Testis (tissue), 3 donors: ENCODE data around the gene PKHD1. TPM values are rescaled to one million over a fixed set of nuclear protein-coding genes. Genes with fewer than 3 reads are reported as not detected.

Experiments used
- DNase-seq: peaks from one replicate; pipeline ENCODE4 v3.0.0-alpha.2; 2019
- H3K27ac ChIP-seq, 2 donors: fragments of 200-600 bp; sonication (generic); one replicate each; pipeline ENCODE4 v1.5.1; 2019
- H3K27me3 ChIP-seq: fragments of 200-600 bp; sonication (generic); one replicate; pipeline ENCODE4 v1.5.1; 2019
- H3K36me3 ChIP-seq: fragments of 200-600 bp; sonication (generic); one replicate; pipeline ENCODE4 v1.5.1; 2017; ENCODE audit warnings: low read depth; ENCODE audit errors: missing control alignments
- H3K4me1 ChIP-seq: fragments of 200-600 bp; sonication (generic); one replicate; pipeline ENCODE4 v1.5.1; 2019
- H3K4me3 ChIP-seq, 2 donors: fragments of 200-600 bp; sonication (generic); one replicate each; pipeline ENCODE4 v1.5.1; 2017 to 2019
- H3K9me3 ChIP-seq: fragments of 200-600 bp; sonication (generic); one replicate; pipeline ENCODE4 v1.5.1; 2017
- POLR2A ChIP-seq: fragments of 450-650 bp; IDR thresholded peaks from one replicate; pipeline ENCODE4 v1.6.1; 2017; ENCODE audit warnings: antibody characterized with exemption, mild to moderate bottlenecking, moderate library complexity
- WGBS, 2 donors: methylation state at CpG; one replicate each; pipeline ENCODE4 v1.1.5; 2018; 5-methylcytosine and 5-hydroxymethylcytosine counted together
- intact Hi-C: fragments of 100-400 bp; cut with DNase I; formaldehyde crosslinking; loops from one replicate; pipeline ENCODE4 v1.15.1; 2023; ENCODE audit warnings: low total_unique reads
- polyA plus RNA-seq: library from polyadenylated mRNA; stranded (reverse); fragments of 350-450 nt; fragmentation: Illumina TruSeq; extraction: RNeasy Lipid Tissue Mini Kit (QIAGEN cat#74804); gene quantifications from one replicate; pipeline ENCODE4 v1.2.3, GENCODE V29; 2014; ENCODE audit warnings: low read depth, low replicate concordance; ENCODE audit not compliant: insufficient read depth
- total RNA-seq, 2 donors: library from RNA; depleted of rRNA; stranded (reverse); fragments of >200 nt; gene quantifications; one replicate each; pipeline ENCODE4 v1.2.3, GENCODE V29; 2016
- TF ChIP-seq, protein P1 (sequence below), 3 experiments: fragments of 450-650 bp in 2 of 3; fragments of 200-600 bp in 1 of 3; sonication (generic) in 1 of 3; IDR thresholded peaks; one replicate each; pipeline ENCODE4 v1.5.1; 2016 to 2019; ENCODE audit warnings: antibody characterized with exemption in 3 of 3, mild to moderate bottlenecking in 2 of 3, moderate library complexity in 1 of 3

The PKHD1 gene
- total and polyA plus RNA-seq, 3 donors from 2014 or later: 1.3 to 2.3 (median 1.7) TPM

DNA sequence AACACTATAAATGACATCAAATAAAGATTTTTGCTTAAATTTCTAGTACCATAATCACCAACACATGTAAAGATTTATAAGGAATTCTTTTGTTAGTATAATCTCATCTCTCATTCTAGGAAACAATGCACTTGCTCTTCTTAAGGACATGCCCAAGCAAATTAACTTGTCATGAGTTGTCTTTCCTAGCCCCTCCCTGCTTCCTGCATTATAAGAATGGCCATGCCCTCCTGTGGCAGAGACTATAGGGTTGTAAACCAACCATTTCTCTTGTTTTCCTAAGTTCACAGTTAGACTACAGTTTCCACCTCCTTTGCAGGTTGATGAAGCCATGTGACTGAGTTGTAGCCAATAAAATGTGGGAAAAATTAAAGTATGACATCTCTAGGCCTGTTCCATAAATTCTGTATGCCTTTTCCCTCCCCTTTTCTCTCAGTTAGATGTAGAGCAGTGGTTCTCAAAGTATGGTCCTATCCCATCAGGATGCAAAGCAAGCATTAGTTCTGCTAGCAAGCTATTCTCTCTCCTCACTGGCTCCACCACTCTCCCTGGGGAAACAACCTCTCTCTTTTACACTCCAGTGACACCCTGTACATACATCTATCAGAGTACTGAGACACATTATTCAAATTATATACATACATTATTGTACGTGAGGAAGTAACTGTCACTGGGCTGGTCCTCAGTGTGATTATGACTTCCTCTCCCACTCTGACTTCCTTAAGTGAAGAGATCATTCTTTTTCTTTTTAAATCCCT, 295.0 kb downstream of the PKHD1 start:
- H3K9me3 ChIP-seq: no peaks in the 10 kb centered on the region
- H3K27ac ChIP-seq: no peak overlapping the region
- no peaks in the 10 kb centered on the region for H3K27me3 ChIP-seq
- H3K4me3 ChIP-seq: no peak overlapping the region
- H3K4me1 ChIP-seq: no peaks in the 10 kb centered on the region
- intact Hi-C loops: no loop called here
- H3K36me3 ChIP-seq: peaks cover 5% of the 10 kb centered on the region
- TF ChIP-seq, protein P1, sequence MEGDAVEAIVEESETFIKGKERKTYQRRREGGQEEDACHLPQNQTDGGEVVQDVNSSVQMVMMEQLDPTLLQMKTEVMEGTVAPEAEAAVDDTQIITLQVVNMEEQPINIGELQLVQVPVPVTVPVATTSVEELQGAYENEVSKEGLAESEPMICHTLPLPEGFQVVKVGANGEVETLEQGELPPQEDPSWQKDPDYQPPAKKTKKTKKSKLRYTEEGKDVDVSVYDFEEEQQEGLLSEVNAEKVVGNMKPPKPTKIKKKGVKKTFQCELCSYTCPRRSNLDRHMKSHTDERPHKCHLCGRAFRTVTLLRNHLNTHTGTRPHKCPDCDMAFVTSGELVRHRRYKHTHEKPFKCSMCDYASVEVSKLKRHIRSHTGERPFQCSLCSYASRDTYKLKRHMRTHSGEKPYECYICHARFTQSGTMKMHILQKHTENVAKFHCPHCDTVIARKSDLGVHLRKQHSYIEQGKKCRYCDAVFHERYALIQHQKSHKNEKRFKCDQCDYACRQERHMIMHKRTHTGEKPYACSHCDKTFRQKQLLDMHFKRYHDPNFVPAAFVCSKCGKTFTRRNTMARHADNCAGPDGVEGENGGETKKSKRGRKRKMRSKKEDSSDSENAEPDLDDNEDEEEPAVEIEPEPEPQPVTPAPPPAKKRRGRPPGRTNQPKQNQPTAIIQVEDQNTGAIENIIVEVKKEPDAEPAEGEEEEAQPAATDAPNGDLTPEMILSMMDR (IDR thresholded peaks at IDR 0.05): no peak
- no peak for TF ChIP-seq POLR2A
- 64% methylated on average over 1 of the region's 1 CpG for WGBS, 2 donors
- no peak for DNase-seq

DNA sequence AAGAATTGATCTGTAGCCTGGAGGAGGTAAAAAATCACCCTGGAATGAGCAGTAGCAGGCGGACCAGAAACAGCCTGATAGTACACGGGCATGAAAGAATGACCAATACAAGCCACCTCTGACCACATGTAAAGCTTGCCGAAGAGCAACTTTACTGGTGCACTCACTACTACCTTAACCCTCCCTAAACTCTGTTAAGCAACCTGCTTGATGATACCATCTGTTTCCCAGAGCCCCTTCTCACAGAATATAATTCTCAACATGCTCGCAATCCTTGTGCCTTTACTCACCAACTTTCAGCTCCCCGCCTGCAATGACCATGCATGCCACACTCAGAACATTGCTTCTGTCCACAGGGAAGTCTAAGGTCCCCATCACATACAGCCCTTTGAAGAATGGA, 296.5 kb downstream of the PKHD1 start:
- Histone ChIP-seq H3K4me1 (no peaks in the 10 kb centered on the region), H3K36me3 (peaks cover 5% of the 10 kb centered on the region), H3K27ac (no peak overlapping the region), H3K4me3 (no peak overlapping the region), H3K9me3 (no peaks in the 10 kb centered on the region), H3K27me3 (no peaks in the 10 kb centered on the region)
- TF ChIP-seq, protein P1 (IDR thresholded peaks at IDR 0.05): no peak
- no peak for TF ChIP-seq POLR2A
- WGBS, 2 donors: 69 to 73% methylated on average over 5 of the region's 5 CpGs
- no peak for DNase-seq
- intact Hi-C loops: no loop called here

DNA sequence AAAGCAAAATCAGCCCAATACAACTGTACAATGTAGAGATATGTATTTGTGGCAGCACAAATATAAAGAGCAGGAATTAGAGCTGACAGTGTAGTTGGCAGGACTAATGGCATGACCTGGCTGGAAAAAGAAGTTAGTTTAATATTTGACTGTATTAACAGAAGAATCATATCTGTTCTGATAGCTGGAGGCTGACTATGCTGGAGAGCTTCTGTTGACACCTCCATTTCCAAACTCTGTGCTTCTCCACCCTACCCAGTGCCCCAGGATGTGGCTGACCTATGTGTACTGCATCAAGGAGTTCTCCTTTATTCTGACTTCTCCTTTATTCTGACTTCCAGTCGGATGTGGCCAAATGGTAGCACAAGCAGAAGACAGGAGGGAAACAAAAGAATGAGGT, 299.3 kb downstream of the PKHD1 start:
- DNase-seq: no peak
- H3K9me3 ChIP-seq: no peaks in the 10 kb centered on the region
- no peaks in the 10 kb centered on the region for H3K4me1 ChIP-seq
- intact Hi-C loops: no loop called here
- WGBS, 2 donors: 75% methylated on average over 1 of the region's 1 CpG
- H3K27ac ChIP-seq: no peak overlapping the region
- no peak for TF ChIP-seq POLR2A
- TF ChIP-seq, protein P1 (IDR thresholded peaks at IDR 0.05): no peak
- H3K36me3 ChIP-seq: peaks cover 5% of the 10 kb centered on the region
- H3K27me3 ChIP-seq: no peaks in the 10 kb centered on the region
- H3K4me3 ChIP-seq: no peak overlapping the region

DNA sequence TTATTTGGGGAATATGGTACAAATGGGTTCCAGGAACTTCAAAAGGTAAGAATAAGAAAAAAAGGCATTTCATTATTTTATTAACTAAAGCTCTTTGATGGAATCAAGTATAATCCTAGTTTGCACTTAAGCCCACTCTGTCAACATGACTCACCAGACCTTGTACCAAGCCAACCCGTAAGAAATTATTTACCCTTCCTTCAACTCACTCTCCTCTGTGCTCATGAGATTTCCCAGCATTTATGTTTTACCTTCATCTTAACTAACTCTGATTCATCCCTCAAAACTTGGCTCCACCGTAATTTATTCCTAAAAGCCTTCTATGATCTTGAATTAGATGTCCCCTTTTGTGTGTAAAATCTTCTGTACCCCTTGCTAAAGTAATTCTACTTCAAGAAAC, 308.7 kb downstream of the PKHD1 start:
- Histone ChIP-seq H3K4me1 (no peaks in the 10 kb centered on the region), H3K9me3 (no peaks in the 10 kb centered on the region), H3K4me3 (no peak overlapping the region), H3K27me3 (no peaks in the 10 kb centered on the region), H3K36me3 (no peaks in the 10 kb centered on the region), H3K27ac (no peak overlapping the region)
- WGBS, 2 donors: 48 to 66% methylated on average over 2 of the region's 2 CpGs
- no peak for DNase-seq
- TF ChIP-seq POLR2A: no peak
- TF ChIP-seq, protein P1 (IDR thresholded peaks at IDR 0.05): no peak
- intact Hi-C loops: no loop called here

DNA sequence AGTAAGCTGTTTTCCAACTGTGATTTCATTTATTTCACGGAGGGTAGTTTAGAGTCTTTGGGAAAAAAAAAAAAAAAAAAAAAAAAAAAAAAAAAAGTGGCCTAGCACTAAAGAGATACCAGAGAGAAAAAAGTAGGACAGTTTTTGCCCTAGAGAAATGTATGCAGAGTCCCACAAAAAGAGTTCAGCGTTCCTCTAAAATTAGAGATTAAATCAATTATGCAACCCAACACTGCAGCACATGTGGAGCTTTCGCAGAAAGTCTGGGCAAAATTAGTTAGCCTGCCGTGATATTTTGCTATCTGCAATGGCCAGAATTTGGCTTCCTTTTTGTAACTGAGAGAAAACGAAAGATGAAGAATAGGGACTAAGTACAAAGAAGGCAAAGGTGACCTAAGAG, 309.8 kb downstream of the PKHD1 start:
- DNase-seq: no peak
- no peaks in the 10 kb centered on the region for H3K27me3 ChIP-seq
- no peak overlapping the region for H3K4me3 ChIP-seq
- H3K36me3 ChIP-seq: no peaks in the 10 kb centered on the region
- H3K9me3 ChIP-seq: no peaks in the 10 kb centered on the region
- no peak overlapping the region for H3K27ac ChIP-seq
- H3K4me1 ChIP-seq: no peaks in the 10 kb centered on the region
- TF ChIP-seq POLR2A: no peak
- TF ChIP-seq, protein P1 (IDR thresholded peaks at IDR 0.05): no peak
- intact Hi-C loops: no loop called here
- WGBS, 2 donors: 82 to 87% methylated on average over 5 of the region's 5 CpGs
